22Rv1 (cell line): ENCODE results near the gene TXNDC5.

Experiments used
- CTCF ChIP-seq: fragments of 450-650 bp; IDR thresholded peaks from 2 replicates; pipeline ENCODE4 v1.5.1; 2017; ENCODE audit warnings: mild to moderate bottlenecking
- ZFX ChIP-seq: fragments of 450-650 bp; IDR thresholded peaks from 2 replicates; pipeline ENCODE4 v1.6.1; 2017; ENCODE audit warnings: antibody characterized with exemption, borderline replicate concordance

- no peak for TF ChIP-seq CTCF
- no peak for TF ChIP-seq ZFX
Observed at GRCh38 chr6:7880718-7881107, 29.9 kb downstream of the TXNDC5 start.
